ENCODE data around the gene TEX29.

- TF ChIP-seq POLR2A (IDR thresholded peaks at IDR 0.05) (no peak), CTCF (IDR thresholded peaks at IDR 0.05) (no peak)
These were observed 22.0 kb upstream of the TEX29 start for GRCh38 chr13:111298214-111298975.
